ENCODE data around the gene VPS52. TPM values are rescaled to one million over a fixed set of nuclear protein-coding genes. Genes with fewer than 3 reads are reported as not detected.

The VPS52 gene
- total RNA-seq, 2 experiments from 2014 or later: 31.2 to 34.3 TPM

DNA sequence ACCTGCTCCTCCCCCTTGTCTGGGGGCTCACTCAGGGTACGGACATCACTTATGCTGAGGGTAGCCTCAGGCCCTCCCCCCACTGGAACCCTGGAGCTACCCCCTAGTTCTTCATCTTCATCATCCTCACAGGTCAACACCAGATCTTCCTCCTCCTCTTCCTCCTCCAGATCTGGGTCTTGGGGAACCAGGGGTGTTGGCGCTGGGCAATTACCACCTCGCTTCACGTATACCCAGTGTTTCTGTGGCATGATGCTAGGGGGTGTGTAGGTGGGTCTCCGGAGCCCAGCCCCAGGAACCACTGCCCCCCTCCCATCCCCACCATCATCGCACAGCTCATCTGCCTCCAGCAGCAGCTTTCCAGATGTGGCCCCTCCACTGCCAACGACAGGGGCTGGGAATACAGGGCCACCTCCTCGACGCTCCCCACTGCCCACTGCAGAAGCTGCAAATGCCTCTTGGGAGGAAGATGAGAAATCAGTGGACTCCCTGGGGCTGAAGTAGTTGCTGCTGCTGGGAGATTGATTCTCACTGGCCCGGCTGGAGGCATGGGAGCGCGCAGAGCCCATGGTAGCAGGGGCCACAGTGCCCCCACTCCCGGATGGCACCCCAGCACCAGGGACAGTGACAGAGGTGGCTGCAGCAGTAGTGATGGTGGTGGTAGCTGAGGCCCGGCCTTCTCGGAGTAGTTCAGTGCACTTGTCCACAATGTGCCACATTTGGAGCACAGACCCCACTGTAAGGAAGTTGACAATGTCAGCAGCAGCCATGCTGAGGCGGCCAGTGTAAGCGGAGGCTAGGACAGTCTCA lies 44.3 kb upstream of the VPS52 start:
- peaks cover 60% of the 10 kb centered on the region for H3K36me3 Mint-ChIP-seq (ENCODE audit: low read depth)
- H3K4me1 Mint-ChIP-seq (ENCODE audit: low read depth): peaks cover 68% of the 10 kb centered on the region

GRCh38 chr6:33314943-33315792 lies 43.5 kb upstream of the VPS52 start:
- ChIA-PET POLR2A (interaction anchor here (4.8 kb wide), 1 partner anchor 17 kb away, joined by 42 read pairs; the partner anchor contains the start of gene RGL2), CTCF (no interaction called here)
- Mint-ChIP-seq H3K27me3 (no peaks in the 10 kb centered on the region), H3K4me3 (peak overlapping the region; percentile 97), H3K9me3 (no peaks in the 10 kb centered on the region), H3K4me1 (ENCODE audit: low read depth) (peaks cover 64% of the 10 kb centered on the region), H3K36me3 (ENCODE audit: low read depth) (peaks cover 56% of the 10 kb centered on the region), H3K27ac (peak overlapping the region; percentile 95)
- no peak for DNase-seq
- intact Hi-C loops (cut with micrococcal nuclease): no loop called here
- no peak for ATAC-seq
- TF ChIP-seq CTCF (IDR thresholded peaks at IDR 0.05): no peak

More for the DNA sequence above, 44.3 kb upstream of the VPS52 start:
- intact Hi-C loops (cut with micrococcal nuclease): no loop called here
- no peak for ATAC-seq
- POLR2A ChIA-PET: interaction anchor here (0.8 to 4.8 kb wide), 4 partner anchors 18 to 344 kb away, joined by 3 to 42 read pairs (median 7); partner anchors contain the start of genes RGL2, RPS18 and VPS52
- peak overlapping the region; percentile 71 for H3K27ac Mint-ChIP-seq
- H3K9me3 Mint-ChIP-seq: no peaks in the 10 kb centered on the region
- CTCF ChIA-PET: no interaction called here
- no peak for DNase-seq
- no peaks in the 10 kb centered on the region for H3K27me3 Mint-ChIP-seq
- peak overlapping the region; percentile 97 for H3K4me3 Mint-ChIP-seq
- TF ChIP-seq CTCF (IDR thresholded peaks at IDR 0.05): no peak

GRCh38 chr6:33314515-33314942 lies 42.9 kb upstream of the VPS52 start:
- Mint-ChIP-seq H3K4me1 (ENCODE audit: low read depth) (peaks cover 58% of the 10 kb centered on the region), H3K4me3 (peak overlapping the region; percentile 97), H3K9me3 (no peaks in the 10 kb centered on the region), H3K27me3 (no peaks in the 10 kb centered on the region), H3K27ac (peak overlapping the region; percentile 95), H3K36me3 (ENCODE audit: low read depth) (peaks cover 50% of the 10 kb centered on the region)
- ATAC-seq (peak; percentile 52), DNase-seq (peak; percentile 85)
- POLR2A ChIA-PET: interaction anchor here (4.8 to 8.3 kb wide), 2 partner anchors 15 to 17 kb away, joined by 42 to 102 read pairs; partner anchors contain the start of gene RGL2
- CTCF ChIA-PET: no interaction called here
- no peak for TF ChIP-seq CTCF (IDR thresholded peaks at IDR 0.05)
- intact Hi-C loops (cut with micrococcal nuclease): no loop called here

- H3K27ac Mint-ChIP-seq: peak within 1 kb of the TSS; percentile 95
- peak within 1 kb of the TSS; percentile 97 for H3K4me3 Mint-ChIP-seq
- ATAC-seq: peak; percentile 60
- H3K27me3 Mint-ChIP-seq: no peaks in the 10 kb centered on the region
- no peak for TF ChIP-seq CTCF (IDR thresholded peaks at IDR 0.05)
- H3K36me3 Mint-ChIP-seq (ENCODE audit: low read depth): peaks cover 47% of the 10 kb centered on the region
- ChIA-PET CTCF (interaction anchor here (0.6 to 4.1 kb wide), 5 partner anchors 12 to 248 kb away, joined by 3 to 18 read pairs (median 8); partner anchors contain the start of genes B3GALT4 and RGL2), POLR2A (interaction anchor here (0.7 to 8.3 kb wide), 11 partner anchors 9 to 308 kb away, joined by 3 to 102 read pairs (median 7); partner anchors contain the start of genes B3GALT4, ITPR3, PFDN6 and RGL2)
- H3K9me3 Mint-ChIP-seq: no peaks in the 10 kb centered on the region
- intact Hi-C loops (cut with micrococcal nuclease): no loop called here
- peaks cover 54% of the 10 kb centered on the region for H3K4me1 Mint-ChIP-seq (ENCODE audit: low read depth)
- DNase-seq: peak; percentile 94
Observed at GRCh38 chr6:33313709-33314514, 42.2 kb upstream of the VPS52 start, which contains the start of gene TAPBP. TSS of gene TAPBP (minus strand) at chr6:33314078. CDS start at chr6:33314041, 37 bp downstream.

Data from activated CD8-positive, alpha-beta T cell treated with anti-CD3 and anti-CD28 coated beads for 36 hours (primary cell).